HFFc6 (cell line): ENCODE measurements around the gene NFILZ. TPM values are rescaled to one million over a fixed set of nuclear protein-coding genes. Genes with fewer than 3 reads are reported as not detected.
A peak's percentile ranks its signal among the peaks of the same experiment; 100 is the strongest.

ENCODE experiments used
- DNase-seq: peaks from one replicate; pipeline ENCODE4 v3.0.0-alpha.2; 2018
- H3K27ac Mint-ChIP-seq: 2 replicates; pipeline ENCODE4 v1.8.0; 2020; ENCODE audit warnings: mild to moderate bottlenecking, mixed read lengths
- H3K27me3 Mint-ChIP-seq: 2 replicates; pipeline ENCODE4 v1.8.0; 2021; ENCODE audit warnings: mild to moderate bottlenecking, moderate library complexity, mixed read lengths; ENCODE audit not compliant: insufficient read depth
- H3K36me3 Mint-ChIP-seq: 2 replicates; pipeline ENCODE4 v1.8.0; 2021; ENCODE audit warnings: low read depth, mixed read lengths
- H3K4me1 Mint-ChIP-seq: 2 replicates; pipeline ENCODE4 v1.8.0; 2020; ENCODE audit warnings: low read depth, mixed read lengths
- H3K4me3 Mint-ChIP-seq: 2 replicates; pipeline ENCODE4 v1.8.0; 2020; ENCODE audit warnings: mild to moderate bottlenecking, moderate library complexity, mixed read lengths
- H3K9me3 Mint-ChIP-seq: 2 replicates; pipeline ENCODE4 v1.8.0; 2020; ENCODE audit warnings: mild to moderate bottlenecking, mixed read lengths
- long read RNA-seq: library from polyadenylated mRNA; unstranded; transcript quantifications from one replicate; pipeline ENCODE4 v2.0.0, GENCODE V29; 2019
- total RNA-seq, 6 experiments: library from RNA; stranded (reverse); fragmentation: NEBNext Ultra II Directional; extraction: Animal tissue kit (Norgen Biotek cat#: 25700); gene quantifications; 2 replicates in 1 of 6; 3 replicates in 5 of 6; pipeline ENCODE4 v1.2.3, GENCODE V29; 2021
- TF ChIP-seq, protein P1 (sequence below): fragments of 200-600 bp; sonication (generic); IDR thresholded peaks from 2 replicates; pipeline ENCODE4 v1.5.0; 2021; ENCODE audit warnings: antibody characterized with exemption, mild to moderate bottlenecking

NFILZ gene, protein sequence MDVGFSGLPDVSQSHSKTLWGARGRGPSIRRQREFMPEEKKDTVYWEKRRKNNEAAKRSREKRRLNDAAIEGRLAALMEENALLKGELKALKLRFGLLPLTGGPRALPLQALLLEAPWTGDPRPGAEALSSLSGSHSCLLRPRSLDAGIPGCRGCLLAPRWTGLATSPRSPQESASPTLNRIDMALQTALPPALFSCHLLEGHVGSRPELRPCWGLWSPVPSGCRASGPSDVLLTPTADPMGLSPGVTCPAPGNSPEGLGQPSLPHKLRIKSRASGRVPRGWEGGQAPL
- total RNA-seq = not detected
- long read RNA-seq = 0 reads

DNA sequence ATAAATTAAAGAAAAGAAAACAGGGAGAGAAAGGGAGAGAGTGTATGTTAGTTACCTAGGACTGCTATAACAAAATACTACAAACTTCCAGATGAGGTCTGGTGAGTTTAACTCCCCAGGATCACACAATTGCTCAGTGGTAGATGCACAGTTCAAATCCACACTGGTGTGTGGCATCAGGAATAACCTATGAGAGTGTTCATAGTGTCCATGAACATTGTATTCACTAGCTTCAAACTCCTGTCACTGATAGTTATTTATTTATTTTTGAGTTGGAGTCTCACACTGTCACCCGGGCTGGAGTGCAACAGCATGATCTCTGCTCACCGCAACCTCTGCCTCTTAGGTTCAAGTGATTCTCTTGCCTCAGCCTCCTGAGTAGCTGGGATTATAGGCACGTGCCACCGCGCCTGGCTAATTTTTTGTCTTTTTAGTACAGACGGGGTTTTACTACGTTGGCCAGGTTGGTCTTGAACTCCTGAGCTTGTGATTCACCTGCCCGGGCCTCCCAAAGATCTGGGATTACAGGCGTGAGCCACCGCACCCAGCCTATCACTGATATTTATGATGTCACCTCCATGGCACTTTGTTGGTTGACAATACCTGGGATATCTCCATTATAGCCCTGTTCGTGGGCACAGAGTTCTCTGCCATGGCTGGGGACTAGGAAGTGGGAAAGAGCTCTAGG, at the start of gene NFILZ:
TSS of gene NFILZ (plus strand) at position 638 of the 688 bp plus-strand sequence. CDS start 46,133 bp downstream, outside the sequence.
- Mint-ChIP-seq H3K36me3 (no peaks in the 10 kb centered on the region), H3K4me3 (no peak within 1 kb of the TSS; the same call in 1 of the 2 replicates), H3K27me3 (peaks cover 16% of the 10 kb centered on the region), H3K27ac (no peak within 1 kb of the TSS), H3K4me1 (peaks cover 2% of the 10 kb centered on the region; the same call in 1 of the 2 replicates), H3K9me3 (peaks cover 5% of the 10 kb centered on the region; the same call in 1 of the 2 replicates)
- TF ChIP-seq, protein P1, sequence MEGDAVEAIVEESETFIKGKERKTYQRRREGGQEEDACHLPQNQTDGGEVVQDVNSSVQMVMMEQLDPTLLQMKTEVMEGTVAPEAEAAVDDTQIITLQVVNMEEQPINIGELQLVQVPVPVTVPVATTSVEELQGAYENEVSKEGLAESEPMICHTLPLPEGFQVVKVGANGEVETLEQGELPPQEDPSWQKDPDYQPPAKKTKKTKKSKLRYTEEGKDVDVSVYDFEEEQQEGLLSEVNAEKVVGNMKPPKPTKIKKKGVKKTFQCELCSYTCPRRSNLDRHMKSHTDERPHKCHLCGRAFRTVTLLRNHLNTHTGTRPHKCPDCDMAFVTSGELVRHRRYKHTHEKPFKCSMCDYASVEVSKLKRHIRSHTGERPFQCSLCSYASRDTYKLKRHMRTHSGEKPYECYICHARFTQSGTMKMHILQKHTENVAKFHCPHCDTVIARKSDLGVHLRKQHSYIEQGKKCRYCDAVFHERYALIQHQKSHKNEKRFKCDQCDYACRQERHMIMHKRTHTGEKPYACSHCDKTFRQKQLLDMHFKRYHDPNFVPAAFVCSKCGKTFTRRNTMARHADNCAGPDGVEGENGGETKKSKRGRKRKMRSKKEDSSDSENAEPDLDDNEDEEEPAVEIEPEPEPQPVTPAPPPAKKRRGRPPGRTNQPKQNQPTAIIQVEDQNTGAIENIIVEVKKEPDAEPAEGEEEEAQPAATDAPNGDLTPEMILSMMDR = no peak
- DNase-seq = no peak

DNA sequence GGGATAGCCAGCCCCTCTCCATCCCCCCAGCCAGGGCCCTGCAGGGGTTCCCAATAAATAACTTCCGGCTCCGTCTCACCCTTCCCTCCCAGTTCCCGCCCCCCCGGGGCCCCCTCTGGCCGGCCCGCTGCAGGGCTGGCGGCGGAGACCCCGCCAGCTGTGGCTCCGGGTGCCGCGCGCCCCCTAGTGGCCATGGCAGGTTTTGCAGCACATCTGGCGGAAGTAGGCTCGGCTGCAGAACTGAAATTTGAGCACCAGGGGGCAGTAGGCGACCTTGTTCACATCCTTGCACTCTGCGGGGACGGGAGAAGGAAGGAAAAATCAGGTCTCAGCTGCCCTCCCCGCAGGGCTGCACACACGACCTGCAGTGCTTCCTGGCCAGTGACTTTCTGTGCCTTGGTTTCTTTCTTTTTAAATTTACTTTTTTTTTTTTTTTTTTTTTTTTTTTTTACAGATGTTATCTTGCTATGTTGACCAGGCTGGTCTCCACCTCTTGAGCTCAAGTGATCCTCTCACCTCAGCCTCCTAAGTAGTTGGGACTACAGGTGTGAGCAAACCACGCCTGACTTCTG, 49.6 kb upstream of the NFILZ start:
- DNase-seq = peak; percentile 54
- no peak overlapping the region for H3K4me3 Mint-ChIP-seq
- H3K9me3 Mint-ChIP-seq = no peaks in the 10 kb centered on the region
- no peak overlapping the region for H3K27ac Mint-ChIP-seq
- TF ChIP-seq, protein P1 = peak; percentile 100
- peaks cover 20% of the 10 kb centered on the region for H3K4me1 Mint-ChIP-seq
- H3K36me3 Mint-ChIP-seq = no peaks in the 10 kb centered on the region
- H3K27me3 Mint-ChIP-seq = peaks cover 7% of the 10 kb centered on the region

DNA sequence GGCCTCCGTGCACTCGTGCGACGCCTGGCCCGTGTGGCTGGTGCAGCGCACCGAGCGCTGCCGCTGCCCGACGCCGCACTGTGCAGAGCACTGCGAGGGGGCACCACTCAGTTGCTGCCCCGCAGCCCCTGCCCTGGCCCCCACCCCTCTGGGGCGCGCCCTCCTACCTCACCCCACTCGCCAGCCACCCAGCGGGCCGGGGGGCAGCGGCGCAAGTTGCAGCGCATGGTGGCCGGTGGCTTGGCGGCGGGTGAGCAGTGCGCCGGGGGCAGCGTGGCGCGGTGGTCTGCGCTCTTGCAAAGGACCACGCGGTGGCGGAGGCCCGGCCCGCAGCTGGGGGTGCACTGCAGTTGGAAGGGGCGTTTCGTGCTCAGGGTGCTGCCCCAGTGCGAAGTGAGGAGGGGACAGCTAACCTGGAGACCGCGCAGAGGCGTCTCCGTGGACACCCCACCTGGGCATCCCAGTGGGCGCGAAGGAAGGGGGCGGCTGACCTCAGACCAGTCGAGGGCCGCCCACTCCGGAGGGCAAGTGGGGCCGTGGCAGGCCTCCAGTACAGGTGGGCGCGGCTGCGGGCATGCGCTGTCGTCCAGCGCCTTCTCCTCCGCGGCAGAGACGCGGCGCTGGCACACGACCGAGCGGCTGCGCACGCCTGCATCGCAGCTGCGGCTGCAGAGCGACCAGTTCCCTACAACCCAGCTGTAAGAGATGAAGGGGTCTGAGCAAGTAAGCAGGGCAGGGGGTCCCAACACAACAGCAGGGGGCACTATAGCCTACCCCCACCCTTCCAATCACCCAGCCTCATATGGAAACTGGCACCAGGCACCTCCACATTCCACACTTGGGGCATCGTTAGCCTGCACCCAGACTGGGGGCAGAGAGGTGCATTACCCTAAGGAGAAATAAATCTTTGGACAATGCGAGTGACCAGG, 45.2 kb upstream of the NFILZ start:
- Mint-ChIP-seq H3K4me1 (peaks cover 6% of the 10 kb centered on the region; the same call in 1 of the 2 replicates), H3K4me3 (no peak overlapping the region), H3K9me3 (no peaks in the 10 kb centered on the region), H3K27me3 (peaks cover 1% of the 10 kb centered on the region), H3K36me3 (no peaks in the 10 kb centered on the region), H3K27ac (no peak overlapping the region)
- TF ChIP-seq, protein P1 = no peak
- no peak for DNase-seq

DNA sequence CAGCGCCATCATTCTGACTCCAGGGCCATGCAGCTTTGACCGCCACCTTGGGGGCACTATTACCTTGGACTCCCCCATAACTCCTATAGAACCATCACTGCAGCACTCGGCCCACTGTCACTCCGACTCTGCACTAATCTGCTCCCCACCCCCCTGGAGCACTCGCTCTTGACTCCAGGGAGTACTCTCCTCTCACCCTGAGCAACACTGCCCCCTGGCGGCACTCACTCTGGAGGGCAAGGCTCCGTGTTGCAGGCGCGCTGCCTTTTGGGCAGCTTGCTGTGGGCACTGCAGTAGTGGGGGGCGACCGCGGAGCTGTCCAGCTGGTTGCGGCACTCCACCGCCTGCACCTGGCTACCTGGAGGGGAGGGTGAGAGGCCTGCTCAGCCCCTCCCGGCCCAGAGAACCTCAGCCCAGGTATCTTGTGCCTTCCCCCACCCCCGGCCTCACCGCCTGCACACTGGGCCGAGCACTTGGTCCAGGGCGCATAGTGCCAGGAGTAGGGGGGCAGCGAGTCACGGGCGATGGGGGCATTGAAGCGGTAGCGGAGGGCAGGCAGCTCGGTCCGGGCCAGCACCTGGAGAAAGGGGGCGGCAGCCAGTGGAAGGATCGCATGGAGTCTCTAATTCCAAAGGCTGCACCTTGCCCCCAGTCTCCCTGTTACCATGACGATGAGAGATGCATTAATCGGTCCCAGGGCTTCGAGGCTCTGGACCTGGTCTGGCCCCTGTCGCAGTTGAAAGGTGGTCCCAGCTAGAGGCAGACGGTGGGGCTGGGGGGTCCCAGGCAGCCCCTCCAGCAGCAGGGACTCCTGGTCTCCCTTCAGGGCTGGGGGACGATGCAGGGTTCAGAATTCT, 44.3 kb upstream of the NFILZ start:
- DNase-seq = no peak
- H3K9me3 Mint-ChIP-seq = no peaks in the 10 kb centered on the region
- TF ChIP-seq, protein P1 = peak; percentile 85
- no peak overlapping the region for H3K27ac Mint-ChIP-seq
- no peaks in the 10 kb centered on the region for H3K36me3 Mint-ChIP-seq
- peaks cover 3% of the 10 kb centered on the region for H3K27me3 Mint-ChIP-seq
- H3K4me3 Mint-ChIP-seq = no peak overlapping the region
- H3K4me1 Mint-ChIP-seq = peaks cover 6% of the 10 kb centered on the region; the same call in 1 of the 2 replicates
